HG03039 (cell line): ENCODE results near the gene AGBL4.

ENCODE experiments used
- ATAC-seq: cut with Tn5 transposase; IDR thresholded peaks from one replicate; pipeline ENCODE4 v1.9.1; 2021; ENCODE audit warnings: mild to moderate bottlenecking, moderate library complexity; ENCODE audit not compliant: unreplicated experiment

The AGBL4 gene

GRCh38 chr1:48568501-48568900 lies 1455.3 kb downstream of the AGBL4 start:
- ATAC-seq, result no peak

- ATAC-seq, result no peak
These were observed 1457.3 kb downstream of the AGBL4 start for GRCh38 chr1:48566492-48566891.

DNA sequence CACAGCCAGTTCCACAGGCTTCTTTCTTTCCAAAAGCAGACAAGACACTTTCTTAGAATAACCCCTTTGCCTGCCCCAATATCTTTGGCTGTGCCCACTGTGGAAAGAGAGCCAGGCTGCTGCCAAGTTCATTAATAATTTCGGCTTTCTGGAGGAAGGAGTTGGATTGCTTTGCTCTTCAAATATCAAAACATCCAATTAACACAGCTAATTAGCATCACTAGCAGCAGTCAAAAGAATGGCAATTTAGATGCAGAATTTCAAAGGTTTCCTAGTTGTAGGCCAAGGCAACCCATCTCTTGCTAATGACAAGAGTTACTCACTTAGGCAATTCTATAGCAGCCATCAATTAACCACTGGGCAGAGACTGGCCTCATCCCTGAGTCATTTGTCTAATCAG lies 1460.7 kb downstream of the AGBL4 start:
- ATAC-seq, result no peak

GRCh38 chr1:48561444-48561843 lies 1462.3 kb downstream of the AGBL4 start:
- ATAC-seq, result no peak

DNA sequence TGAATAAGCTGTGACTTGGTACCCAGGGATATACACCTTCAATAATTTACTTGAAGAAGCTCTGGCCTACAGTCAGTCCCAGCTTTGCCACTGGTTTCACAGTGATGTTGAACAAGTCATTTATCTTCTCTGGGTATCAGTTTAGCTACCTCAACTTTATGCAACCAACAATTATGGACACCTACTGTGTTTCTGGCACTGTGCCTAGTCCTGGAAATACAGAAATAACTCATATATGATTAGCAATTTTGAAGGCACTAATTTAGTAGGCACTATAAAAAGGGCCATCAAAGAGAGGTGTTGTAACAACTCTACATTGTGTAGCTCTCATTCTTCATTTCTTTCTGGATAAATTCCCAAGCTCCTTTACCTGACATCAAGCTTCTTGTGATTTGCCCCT lies 1463.2 kb downstream of the AGBL4 start:
- ATAC-seq, result no peak

DNA sequence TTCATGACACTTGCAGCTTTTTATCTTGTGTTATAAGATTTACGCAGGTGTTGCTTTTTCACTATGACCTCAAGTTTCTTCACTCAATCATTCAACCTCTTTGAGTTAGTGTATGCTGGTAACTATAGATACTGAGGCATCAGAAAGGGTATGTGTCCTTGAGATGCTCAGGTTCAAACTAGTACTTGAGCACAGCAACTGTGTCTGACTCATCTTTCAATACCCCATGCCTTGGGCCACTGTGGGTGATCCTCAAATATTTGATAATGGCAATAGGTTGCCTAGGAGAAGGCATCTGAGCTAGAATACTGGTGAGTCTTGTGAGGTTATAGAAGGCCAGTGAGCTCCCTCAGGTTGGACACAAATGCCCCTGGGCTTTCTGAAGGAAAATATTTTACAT lies 1463.6 kb downstream of the AGBL4 start:
- no peak for ATAC-seq

- ATAC-seq, result no peak
These were observed 1465.4 kb downstream of the AGBL4 start for GRCh38 chr1:48558366-48558765.

DNA sequence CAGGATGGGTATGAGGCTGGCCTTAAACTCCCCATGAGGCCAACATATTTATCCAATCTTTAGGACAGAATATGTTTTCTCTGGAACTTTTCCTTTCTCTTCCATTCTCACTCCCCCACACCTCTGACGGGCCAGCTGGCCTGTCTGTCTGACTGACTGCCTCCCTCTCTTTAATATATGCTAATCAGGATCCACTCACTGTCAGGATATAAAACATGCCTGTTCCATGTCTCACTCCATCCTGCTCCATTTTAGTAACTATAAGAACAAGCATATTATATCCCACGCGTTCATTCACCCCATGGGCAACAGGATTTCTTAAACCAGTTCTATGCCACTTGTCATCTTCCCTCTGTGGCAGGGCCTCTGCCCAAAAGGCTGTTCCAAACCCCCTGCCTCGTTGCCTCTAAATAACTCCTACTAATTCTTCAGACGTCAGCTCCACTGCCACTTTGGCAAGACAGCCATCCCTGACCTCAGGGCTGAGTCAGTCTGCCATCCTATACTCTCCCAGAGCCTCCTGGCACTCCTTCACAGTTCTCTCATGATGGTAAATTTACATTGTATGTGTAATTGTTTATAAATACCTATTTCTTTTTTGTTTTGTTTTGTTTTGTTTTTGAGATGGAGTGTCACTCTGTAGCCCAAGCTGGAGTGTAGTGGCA lies 1467.4 kb downstream of the AGBL4 start:
- ATAC-seq, result no peak

DNA sequence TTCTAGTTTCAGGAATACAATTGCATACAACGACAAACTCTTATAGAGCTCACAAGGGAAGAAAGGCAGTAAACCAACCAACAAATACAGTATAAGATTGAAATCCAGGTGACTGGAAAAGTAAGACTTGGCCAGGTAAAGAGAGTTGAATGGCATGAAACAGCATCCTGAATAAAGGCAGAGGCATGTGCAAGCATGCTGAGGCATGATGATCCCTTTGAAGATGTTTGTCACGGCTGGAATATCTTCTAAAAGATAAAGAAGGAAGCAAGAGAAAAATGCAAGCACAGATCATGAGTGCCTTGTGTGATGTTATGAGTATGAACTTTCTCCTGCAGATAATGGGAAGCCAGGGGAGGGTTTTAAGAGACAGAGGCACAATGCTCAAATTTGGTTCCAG lies 1468.5 kb downstream of the AGBL4 start:
- no peak for ATAC-seq

GRCh38 chr1:48552903-48553606 lies 1470.7 kb downstream of the AGBL4 start:
- ATAC-seq, result no peak

DNA sequence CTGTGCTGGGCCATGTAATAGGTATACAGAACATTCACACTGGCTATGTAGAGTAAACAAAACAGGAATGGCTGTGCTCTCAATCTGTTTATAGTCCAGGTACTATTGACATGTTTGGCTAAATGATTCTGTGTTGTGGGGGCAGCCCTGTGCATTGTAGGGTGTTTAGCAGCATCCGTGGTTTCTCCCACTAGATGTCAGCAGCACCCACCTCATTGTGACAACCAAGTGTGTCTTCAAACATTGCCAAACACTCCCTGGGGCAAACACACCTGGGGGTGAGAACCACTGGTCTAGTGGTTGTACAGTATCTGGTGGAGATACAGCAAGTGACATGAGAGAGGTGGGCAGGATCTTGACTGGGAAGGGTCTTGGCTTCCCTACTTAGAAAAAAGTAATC lies 1471.3 kb downstream of the AGBL4 start:
- ATAC-seq, result no peak

DNA sequence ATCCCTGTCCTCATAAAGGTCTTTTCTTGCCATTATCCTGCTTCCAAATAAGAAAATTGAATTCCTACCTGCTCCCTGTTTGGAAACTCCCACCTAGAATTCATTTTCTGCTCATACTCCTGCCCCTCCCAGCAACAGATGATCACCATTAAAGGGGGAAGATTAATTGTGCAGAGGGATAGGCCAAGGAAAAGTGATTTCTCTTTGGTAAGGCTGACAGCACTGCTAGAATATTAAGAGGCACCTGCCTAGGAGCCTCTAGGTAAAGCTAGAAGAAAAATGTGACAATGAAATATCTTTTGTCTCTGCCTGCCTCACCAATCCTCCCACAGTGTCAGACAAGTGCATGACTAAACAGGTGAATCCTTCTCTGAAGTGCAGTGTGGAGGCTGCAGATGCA lies 1474.8 kb downstream of the AGBL4 start:
- no peak for ATAC-seq

GRCh38 chr1:48547561-48548220 lies 1476.1 kb downstream of the AGBL4 start:
- ATAC-seq, result no peak

DNA sequence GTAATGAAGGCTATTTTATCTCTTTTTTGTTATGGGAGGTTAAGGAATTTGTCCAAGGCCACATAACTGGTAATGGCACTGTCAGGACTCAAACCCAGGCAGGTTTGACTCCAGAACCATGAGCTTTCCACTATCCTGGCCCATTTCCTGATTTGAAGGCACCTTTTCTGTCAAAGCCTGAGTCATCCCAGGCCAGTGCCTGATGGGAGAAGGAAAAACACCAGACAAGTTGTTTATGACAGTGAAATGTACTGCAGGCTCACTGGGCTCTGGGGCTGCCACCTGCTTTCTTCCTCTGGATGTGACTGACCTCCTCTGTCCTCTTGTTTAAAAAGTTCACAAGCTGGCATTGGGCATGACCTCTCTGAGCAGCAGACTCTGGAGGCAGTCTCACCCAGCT lies 1479.9 kb downstream of the AGBL4 start:
- no peak for ATAC-seq

DNA sequence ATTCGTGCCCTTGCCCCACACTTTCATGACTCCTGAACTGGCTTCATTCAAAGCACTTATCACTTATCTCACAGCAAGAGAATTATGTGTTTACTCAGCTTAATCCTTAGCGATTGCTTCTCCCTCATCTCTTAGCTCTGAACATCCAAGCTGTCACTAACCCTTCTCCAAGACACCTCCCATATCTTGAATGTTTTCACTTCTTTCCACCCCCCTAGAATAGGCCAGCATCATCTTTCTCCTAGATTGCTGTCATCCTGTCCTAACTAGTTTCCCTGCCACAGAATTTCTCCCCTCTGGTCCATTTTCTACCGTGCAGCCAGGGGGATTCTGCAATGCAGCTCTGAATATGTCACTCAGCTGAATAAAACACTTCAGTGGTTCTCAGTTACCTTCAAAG lies 1483.2 kb downstream of the AGBL4 start:
- ATAC-seq, result no peak

DNA sequence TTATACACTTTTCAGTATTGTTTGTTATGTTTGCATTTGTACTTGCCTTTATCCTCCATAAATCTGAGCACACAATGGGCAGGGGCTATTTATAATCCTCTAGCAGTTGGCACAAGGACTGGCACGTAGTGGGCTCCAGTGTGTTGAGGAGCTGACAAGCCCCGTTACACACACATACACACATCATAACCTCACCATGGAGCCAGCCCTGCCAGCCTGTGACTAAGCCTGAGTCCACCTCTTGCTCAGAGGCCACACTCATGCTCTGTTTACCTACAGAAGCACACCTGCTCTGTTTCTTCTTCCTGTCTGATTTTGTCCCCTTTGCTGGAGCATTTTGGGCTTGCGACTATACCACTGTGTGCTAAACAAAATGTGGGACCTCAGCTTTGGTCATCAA lies 1487.3 kb downstream of the AGBL4 start:
- ATAC-seq, result no peak

- ATAC-seq, result no peak
These were observed 1490.8 kb downstream of the AGBL4 start for GRCh38 chr1:48532976-48533375.

- no peak for ATAC-seq
These were observed 1492.9 kb downstream of the AGBL4 start for GRCh38 chr1:48530727-48531351.

- no peak for ATAC-seq
These were observed 1496.7 kb downstream of the AGBL4 start for GRCh38 chr1:48527051-48527450.

DNA sequence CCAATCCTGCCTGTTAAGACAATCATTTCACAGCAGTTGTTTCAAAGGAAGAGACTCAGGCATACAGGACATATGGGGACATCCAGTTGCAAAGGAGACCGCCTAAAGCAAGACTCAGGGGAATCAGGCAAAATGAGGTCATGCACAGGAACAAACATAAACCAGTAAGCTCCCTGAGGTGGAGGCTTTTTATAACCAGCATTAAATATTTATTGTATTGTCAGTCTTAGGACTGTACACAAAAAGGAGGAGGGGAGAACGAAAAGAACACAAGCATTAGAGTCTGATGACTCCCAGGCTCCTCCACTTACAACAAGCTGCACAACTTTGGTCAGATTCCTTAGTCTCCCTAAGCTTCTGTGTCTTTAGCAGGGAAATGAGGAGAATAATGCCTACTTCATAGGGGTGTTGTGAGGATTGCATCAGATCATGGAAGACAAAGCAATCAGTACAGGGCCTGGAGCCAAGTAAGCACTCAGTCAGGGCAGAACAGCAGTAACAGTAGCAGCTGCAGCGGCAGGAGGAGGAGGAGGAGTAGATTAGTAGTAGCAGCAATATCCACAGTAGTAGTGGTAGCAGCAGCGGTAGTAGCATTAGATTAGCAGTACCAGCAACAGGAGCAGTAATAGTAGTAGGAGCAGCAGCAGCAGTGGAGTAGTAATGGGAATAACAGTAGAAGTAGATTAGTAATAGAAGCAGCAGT lies 1497.6 kb downstream of the AGBL4 start:
- ATAC-seq, result no peak

- no peak for ATAC-seq
These were observed 1498.8 kb downstream of the AGBL4 start for GRCh38 chr1:48524892-48525467.
